Hematopoietic multipotent progenitor cell treated with erythropoietin and hydrocortisone succinate and interleukin-3 and kit ligand, for 15 days (in vitro differentiated cells): ENCODE data around the gene TXNL4A.
"Not testable (repeated sequence)": the region's sequence is repeated elsewhere in the genome, so short reads cannot be mapped to it uniquely, and the experiment has no call there.

Experiments
- DNase-seq: peaks from one replicate; pipeline ENCODE4 v3.0.0-alpha.2; 2015; ENCODE audit warnings: low spot score

The TXNL4A gene

DNA sequence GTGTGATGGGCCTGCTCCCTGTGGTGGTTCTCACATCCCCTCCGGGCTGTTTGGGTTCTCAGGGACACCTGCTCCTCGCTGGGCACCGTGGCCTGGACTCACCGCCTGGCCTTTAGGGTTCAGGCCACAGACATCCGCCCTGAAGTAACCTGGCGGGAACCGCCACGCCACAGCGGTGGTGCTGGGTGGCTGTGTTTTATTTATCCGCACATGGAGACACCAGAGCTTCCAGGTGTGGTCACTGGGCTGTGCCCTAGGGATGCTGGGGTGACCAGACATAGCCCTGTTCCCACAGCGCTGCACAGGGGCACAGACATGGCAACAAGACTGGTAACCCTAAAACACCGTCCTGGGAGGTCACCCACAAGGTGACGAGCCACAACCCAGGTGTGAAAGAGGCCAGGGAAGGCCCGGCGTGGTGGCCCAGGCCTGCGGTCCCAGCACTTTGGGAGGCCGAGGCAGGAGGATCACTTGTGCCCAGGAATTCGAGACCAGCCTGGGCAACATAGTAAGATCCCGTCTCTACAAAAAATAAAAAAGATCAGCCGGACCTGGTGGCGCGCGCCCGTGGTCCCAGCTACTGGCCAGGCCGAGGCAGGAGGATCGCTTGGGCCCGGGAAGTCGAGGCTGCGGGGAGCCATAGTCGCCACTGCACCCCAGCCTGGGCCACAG lies 24.6 kb downstream of the TXNL4A start:
- DNase-seq: no peak

DNA sequence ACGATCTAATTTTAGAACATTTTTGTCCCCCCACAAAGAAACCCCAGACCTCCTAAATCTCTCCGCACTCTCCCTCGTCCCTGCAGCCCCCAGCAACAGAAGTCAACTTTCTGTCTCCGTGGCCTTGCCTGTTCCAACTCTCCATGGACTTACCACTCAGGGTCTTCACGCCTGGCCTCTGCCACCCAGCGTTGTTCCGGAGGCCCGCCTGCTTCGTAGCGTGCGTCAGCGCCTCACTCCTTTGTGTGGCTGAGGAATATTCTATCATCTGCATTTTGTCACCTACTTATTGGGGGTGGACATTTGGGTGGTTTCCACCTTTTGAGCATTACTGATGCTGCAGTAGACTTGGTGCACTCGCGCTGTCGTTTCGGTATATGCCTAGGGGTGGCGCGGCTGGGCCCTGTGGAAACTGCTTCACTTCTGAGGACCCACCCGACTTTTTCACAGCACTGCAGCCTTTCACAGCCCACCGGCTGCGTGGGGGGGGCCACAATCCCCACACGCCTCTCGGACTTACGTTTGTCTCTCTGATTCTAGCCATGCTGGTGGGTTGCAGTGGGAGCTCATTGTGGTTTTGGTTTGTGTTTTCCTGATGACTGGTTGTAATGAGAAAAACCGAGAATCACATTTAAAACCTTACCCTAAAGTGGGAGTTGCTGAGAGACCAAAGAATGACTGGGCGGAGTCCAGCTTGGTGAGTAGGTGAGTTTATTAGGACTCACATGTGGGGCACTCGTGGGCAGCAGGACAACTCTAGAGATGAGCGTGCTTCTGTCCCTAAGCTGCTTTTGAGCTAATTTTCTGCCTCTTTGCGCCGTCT lies 25.3 kb downstream of the TXNL4A start:
- no peak for DNase-seq

DNA sequence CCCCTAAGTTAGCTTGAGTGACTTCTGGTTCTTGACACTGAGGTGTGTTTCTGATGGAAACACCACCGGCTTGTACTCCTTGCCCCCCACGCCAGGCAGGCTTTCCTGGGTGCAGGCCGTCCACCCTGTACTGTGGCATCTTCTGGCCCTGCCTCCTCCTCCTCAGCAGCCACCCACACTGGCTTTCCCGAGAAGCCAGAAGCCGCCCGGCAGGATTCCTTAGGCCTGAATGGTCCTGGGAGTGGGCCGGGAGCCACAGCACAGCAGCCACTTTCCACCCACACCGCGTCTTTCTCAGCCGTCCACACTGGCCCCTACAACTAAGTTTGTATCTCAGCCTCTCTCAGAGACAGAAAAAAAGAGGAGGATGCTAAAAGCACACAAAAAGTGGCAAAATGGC lies 26.1 kb downstream of the TXNL4A start:
- no peak for DNase-seq

DNA sequence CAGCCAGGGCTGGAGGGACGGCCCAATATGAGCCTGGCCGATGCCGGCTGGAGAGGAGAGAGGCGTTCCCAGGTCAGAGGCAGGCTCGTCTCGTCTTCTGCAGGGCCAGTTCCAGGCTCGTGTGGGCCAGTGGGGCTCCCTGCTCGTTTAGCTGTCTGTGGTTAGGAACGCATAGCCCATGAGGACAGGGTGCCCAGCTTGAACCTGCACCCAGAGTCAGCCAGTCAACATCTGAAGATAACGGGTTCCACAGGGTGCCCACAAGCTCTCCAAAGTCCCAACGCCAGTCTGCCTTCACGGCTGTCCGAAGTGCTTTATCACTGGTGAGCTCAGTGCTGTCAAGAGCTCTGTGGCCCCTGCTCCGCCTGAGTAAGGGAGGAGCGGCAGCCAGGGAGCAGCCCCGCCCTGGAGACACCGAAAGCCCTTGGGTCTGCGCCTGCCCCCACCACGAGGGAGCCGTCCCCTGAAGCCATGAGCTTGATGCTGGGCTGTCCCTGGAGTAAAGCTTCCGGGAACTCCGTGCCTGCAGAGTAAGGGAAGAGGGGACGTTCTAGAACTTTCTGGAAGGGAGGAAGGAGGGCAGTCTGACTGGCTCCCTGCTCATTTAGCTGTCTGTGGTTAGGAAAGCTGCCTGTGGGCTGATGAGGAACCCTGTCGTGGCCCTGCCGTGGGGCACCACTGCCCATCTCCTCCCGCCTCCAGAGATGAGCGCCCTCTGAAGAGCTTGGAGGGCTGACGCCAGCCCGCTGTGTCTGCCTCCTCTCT lies 26.7 kb downstream of the TXNL4A start:
- DNase-seq: peak; percentile 56

DNA sequence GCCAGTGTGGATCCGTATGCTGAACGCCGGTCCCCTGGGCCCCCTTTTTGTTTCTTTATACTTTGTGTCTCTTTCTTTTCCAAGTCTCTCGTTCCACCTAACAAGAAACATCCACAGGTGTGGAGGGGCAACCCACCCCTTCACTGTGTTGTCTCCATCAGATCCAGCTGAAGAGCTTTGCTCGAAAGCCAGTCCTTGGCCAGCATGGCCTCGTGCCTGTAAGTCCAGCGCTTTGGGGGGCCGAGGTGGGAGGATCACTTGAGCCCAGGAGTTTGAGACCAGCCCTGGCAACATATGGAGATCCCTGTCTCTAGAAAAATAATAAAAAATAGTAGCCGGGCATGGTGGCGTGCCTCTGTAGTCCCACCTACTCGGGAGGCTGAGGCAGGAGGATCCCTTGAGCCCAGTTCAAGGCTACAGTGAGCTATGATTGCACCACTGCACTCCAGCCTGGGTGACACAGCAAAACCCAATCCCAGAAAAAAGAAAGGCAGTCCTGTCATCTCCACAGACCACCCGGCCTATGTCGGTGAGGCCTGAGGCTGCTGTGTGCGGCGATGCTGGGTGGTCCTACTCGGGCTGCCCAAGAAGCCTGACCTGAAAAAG lies 27.3 kb downstream of the TXNL4A start:
- DNase-seq: no peak

DNA sequence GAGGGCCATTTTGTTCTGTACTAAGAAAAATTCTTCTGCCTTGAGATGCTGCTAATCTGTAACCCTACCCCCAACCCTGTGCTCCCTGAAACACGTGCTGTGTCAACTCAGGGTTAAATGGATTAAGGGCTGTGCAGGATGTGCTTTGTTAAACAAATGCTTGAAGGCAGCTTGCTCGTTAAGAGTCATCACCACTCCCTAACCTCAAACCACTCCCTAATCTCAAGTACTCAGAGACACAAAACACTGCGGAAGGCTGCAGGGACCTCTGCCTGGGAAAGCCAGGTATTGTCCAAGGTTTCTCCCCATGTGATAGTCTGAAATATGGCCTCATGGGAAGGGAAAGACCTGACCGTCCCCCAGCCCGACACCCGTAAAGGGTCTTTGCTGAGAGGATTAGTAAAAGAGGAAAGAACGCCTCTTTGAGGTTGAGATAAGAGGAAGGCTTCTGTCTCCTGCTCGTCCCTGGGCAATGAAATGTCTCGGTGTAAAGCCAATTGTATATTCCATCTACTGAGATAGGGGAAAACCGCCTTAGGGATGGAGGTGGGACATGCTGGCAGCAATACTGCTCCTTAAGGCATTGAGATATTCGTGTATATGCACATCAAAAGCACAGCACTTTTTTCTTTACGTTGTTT lies 28.1 kb downstream of the TXNL4A start:
- DNase-seq: not testable (repeated sequence)

DNA sequence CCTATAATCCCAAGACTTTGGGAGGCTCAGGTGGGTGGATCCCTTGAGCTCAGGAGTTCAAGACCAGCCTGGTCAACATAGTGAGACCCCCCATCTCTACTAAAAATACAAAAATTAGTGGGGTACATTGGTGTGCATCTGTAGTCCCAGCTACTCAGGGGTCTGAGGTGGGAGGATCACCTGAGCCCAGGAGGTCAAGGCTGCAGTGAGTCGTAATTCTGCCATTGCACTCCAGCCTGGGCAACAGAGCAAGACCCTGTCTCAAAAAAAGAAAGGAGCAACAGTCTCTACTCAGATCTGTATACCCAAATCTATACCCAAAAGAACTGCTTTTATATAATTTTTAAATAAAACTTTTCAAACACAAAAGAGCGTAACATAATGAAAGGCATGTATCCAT lies 29.4 kb downstream of the TXNL4A start:
- DNase-seq: no peak

DNA sequence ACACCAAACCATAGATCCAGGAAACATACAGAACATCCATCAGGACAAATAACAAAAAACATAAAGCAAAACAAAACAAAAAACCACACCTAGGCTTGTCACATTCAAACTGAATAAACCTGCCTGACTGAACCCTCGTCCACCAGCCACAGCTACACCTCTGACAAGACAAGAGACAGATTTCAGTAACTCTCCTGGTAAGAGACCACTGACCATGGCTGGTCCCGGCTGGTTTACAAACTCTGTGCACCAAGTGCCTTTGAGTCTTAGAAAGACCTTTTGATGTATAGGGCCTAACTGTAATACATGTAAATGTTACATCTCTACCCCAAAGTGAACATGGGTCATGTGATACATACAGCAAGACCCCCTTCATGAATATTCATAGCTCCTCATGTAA lies 32.1 kb downstream of the TXNL4A start:
- DNase-seq: no peak

DNA sequence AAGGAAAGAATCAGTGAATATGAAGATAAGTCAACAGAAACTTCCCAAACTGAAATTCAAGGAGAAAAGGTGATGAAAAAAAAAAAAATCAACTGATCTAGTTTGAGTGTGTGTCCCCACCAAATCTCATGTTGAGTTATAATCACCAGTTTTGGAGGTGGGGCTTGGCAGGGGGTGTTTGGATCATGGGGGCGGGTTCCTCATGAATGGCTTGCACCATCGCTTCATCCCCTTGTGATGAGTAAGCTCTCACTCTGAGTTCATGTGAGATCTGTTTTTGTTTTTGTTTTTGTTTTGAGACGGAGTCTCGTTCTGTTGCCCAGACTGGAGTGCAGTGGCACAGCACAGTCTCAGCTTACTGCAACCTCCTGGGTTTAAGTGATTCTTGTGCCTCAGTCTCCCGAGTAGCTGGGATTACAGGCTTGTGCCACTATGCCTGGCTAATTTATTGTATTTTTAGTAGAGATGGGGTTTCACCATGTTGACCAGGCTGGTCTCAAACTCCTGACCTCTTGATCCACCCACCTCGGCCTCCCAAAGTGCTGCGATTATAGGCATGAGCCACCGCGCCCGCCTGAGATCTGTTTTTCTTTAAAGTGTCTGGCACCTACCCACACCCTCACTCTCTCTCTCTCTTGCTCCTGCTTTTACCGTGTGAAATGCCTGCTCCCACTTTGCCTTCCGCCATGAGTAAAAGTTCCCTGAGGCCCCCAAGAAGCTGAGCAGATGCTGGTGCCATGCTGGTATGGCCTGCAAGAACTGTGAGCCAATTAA lies 32.9 kb downstream of the TXNL4A start:
- no peak for DNase-seq

DNA sequence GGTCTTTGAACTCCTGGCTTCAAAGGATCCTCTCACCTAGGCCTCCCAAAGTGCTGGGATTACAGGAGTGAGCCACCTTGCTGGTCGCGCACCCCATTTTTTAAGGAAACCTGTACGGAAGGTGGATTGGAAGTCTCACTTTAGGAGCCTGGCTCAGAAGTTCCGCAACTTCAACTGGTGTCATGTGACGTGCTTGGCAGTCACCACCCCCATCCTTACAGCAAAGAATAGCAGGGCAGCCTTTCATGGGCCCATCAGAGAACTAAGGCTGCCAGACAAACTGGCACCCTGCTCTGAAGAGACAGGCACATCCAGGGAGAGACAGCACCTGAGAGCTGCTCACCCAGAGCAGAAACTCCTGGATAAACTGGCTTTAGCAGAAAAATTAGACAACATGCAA lies 33.6 kb downstream of the TXNL4A start:
- DNase-seq: no peak

DNA sequence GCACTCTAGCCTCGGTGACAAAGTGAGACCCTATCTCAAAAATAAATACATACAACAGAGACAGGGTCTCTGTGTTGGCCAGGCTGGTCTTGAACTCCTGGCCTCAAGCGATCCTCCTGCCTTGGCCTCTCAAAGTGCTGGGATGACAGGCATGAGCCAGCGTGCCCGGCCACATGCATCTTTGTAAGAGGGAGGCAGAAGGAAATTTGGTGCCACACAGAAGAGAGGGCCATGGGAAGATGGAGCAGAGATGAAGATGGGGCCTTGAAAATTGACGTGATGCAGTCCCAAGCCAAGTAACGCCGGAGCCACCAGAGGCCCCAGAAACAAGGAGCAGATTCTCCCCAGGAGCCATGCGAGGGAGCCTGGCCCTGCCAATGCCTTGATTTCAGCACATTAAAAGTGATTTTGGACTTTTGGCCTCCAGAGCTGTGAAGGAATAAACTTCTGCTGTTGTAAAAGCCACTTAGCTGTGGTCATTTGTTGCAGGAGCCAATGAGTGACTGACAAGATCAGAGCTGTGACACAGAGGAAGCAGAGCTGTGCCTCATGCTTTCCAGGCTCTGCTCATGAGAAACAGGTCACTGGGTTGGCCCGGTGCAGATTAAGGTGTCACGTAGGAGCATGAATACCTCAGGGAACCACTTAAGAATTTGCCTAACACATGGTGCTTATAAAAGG lies 34.3 kb downstream of the TXNL4A start:
- no peak for DNase-seq

DNA sequence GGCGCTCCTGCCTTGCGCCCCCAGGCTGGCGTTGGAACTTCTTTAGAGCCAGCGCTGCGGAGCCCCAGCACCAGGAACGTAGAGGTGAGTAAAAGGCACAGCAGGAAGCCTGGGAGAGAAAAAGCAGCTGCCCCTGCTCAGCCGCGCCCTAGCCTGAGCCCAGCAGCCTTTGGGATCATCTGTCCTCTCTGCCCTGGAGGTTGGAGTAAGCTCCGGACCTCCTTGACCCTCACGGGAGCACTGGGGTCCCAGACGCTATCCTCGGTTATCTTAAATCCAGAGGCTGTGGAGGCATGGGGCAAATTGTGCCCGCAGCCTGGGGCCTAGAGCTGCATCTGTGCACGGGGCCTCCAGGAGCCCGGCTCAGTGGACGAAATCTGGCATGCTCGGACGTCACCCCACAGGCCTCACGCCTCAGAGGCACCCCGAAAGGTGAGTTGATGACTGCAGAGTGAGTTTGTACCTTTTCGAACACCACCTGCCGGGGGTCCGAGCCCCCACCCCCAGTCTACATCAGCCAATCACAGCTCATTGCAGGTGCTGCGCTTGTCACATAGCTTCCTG lies 35.3 kb downstream of the TXNL4A start:
- no peak for DNase-seq

DNA sequence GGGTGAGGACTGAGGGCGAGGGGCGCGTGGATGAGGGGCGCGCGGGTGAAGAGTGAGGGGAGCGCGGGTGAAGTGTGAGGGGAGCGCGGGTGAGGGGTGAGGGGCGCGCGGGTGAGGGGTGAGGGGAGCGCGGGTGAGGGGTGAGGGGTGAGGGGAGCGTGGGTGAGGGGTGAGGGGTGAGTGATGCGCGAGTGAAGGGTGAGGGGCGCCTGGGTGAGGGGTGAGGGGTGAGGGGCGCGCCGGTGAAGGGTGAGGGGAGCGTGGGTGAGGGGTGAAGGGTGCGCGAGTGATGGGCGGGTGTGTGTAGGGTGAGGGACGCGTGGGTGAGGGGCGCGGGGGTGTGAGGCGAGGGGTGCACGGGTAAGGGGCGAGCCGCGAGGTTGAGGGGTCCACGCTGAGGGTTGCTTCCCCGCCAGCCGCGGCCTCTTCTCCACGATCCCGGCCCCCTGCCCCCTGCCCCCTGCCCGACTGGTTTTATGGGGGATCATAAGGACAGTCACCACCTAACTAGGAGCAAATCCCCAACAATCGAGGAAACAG lies 35.8 kb downstream of the TXNL4A start:
- DNase-seq: no peak

DNA sequence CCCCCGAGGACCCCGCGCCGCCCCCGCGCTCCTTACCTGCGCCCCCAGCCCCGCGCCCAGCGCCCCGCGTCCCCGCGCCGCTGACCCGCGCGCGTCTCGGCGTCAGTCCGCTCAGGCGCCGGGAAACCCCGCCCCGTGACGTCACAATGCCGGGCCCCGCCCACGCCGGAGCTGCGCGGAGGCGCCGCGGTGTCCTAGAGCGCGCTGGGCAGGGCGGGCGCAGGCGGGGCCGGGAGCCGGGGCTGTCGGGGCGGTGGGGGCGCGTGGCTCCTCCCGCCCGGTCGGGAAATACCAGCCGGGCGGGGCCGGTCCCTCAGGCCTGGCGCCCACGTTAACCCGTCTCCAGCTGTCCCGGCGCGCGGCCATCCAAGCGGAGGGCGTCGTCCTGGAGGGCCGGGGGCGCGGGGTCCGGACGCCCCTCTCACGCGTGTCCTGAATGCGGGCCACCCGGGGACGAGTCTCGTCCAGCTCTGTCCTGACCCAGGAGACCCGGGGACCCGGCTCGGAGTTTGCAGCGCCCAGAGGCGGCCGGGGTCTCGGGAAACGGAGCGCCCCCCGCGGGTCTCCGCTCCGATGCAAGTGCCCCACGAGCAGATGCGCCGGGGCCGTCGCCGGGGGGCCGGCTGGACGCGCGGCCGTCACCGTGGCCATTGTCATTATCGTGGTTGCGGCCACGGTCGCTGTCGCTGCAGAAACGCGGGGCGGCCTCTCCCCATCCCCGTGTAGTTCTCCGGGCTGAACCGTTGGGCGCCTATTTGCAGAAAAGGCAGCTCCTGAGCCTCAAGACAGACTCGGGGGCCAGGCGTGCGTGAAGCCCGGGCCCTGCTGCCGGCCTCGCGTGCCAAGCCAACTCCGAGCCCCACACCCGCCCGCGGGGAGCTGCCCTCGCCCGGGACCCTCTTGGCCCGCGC lies 36.6 kb downstream of the TXNL4A start, which contains the start of gene SLC66A2:
Gene SLC66A2 (minus strand): TSS at position 109 of the 911 bp plus-strand sequence. CDS start 727 bp downstream, outside the sequence.
- peak; percentile 90 for DNase-seq

DNA sequence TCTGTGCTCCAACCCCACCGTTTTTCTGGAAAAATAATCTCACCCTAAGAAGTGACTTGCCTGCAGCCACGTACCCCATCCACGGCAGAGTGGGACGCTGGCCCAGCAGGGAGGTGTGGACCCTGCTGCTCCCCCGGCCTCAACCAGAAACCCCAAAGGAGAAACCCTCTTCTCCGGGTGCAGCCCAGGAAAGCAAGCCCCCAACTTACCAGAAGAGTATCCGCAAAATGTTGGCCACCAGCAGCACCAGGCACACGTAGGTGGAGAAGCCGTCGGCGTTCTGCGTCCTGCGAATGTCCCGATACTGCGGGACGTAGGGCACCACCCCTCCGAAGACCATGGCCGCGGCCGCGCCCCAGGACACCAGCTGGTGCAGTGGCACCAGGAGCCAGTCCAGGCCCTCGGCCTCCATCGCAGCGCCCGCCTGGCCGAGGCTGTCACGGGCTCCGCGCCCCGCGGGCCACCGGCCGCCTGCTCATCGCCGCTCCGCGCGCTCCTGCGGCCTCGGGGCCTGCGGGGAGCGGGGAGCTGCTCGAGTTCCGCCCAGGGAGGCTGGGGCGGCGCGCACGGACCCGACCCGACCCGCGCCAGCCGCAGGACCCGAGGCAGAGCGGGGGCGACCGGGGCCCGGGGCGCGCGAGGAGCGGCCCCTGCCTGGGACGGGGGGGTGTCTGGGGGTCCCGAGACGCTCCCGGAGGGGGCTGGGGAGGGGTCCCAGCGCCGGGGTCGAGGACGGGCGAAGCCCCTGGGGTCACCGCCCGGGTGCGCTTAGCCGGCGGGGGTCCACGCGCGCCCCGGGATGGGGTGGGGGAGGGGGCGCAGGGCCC lies 37.6 kb downstream of the TXNL4A start:
- peak; percentile 59 for DNase-seq

DNA sequence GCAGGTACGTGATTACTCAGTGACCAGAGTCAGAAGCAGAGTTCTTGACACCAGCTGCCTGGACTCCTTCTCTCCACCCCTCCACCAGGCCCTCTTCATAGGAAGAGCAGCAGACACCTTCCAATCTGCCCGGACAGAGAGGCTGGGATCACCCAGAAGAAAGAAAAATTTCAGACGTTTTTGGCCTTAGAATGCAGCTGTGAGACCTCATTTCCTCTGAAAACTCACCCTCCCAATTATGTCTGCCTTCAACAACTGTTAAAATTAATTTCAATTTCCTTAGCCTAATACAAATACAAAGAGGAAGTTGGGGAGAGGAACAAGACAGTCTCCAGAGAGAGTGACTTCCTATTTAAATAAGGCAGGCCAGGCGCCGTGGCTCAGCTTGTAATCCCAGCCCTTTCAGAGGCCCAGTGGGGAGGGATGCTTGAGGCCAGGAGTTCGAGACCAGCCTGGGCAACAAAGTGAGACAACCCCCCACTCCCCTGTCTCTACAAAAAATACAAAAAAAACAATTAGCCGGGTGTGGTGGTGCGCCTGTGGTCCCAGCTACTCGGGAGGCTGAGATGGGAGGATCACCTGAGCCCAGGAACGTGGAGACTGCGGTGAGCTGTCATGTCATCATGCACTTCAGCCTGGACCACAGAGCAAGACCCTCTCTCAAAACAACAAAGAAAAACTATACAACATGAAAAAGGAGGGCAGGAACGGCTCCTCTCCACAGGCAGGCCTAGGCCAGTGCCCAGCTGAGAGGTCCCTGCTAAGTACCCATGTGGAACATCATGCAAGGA lies 38.5 kb downstream of the TXNL4A start:
- no peak for DNase-seq
